Measurements from ENCODE around the gene RNF115.
"Not testable (repeated sequence)": the region's sequence is repeated elsewhere in the genome, so short reads cannot be mapped to it uniquely, and the experiment has no call there.

DNA sequence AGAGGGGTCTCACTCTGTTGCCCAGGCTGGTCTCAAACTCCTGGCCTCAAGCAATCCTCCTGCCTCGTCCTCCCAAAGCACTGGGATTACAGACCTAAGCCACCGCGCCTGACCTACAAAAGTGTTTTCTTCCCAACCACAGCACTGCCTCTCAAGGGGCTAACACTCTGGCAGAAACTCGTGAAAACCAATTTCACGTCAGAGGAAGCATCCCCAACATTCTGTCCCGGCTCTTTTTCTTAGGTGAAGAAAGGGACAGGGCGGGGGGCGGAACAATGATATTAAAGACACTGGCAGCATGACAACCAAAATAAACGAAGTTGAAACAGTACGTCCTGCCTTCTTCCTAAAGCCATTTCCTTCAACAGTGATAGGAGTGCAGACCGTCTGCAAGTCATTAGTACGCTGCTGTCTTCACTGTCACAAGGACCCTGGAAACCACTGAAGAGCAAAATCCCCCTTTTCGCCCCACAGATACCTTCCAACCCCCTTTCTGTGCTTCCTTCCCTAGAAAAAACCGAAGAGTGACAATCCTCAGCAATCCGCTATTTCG is 1.0 kb downstream of the RNF115 start:
- TF ChIP-seq POLR2A (IDR thresholded peaks at IDR 0.05): not testable (repeated sequence)
- TF ChIP-seq, protein P1, sequence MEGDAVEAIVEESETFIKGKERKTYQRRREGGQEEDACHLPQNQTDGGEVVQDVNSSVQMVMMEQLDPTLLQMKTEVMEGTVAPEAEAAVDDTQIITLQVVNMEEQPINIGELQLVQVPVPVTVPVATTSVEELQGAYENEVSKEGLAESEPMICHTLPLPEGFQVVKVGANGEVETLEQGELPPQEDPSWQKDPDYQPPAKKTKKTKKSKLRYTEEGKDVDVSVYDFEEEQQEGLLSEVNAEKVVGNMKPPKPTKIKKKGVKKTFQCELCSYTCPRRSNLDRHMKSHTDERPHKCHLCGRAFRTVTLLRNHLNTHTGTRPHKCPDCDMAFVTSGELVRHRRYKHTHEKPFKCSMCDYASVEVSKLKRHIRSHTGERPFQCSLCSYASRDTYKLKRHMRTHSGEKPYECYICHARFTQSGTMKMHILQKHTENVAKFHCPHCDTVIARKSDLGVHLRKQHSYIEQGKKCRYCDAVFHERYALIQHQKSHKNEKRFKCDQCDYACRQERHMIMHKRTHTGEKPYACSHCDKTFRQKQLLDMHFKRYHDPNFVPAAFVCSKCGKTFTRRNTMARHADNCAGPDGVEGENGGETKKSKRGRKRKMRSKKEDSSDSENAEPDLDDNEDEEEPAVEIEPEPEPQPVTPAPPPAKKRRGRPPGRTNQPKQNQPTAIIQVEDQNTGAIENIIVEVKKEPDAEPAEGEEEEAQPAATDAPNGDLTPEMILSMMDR (IDR thresholded peaks at IDR 0.05): not testable (repeated sequence)

Data from body of pancreas (tissue), 4 donors.